Endothelial cell of umbilical vein (primary cell): Measurements from ENCODE around the gene MICA. TPM values are rescaled to one million over a fixed set of nuclear protein-coding genes. Genes with fewer than 3 reads are reported as not detected.

Experiments
- BruUV-seq: library from RNA; stranded (reverse); fragments of 400-500 nt; replicated peaks from 2 replicates; lab custom pipeline; 2021; lab: Mats Ljungman, UMichigan
- CTCF ChIA-PET: fragments of 300-600, 350-600 bp; sonication (Branson Sonifier 250); formaldehyde crosslinking; loops from one replicate; lab custom pipeline; 2021; ENCODE audit warnings: antibody characterized with exemption, inconsistent platforms; lab: Charles Lee
- POLR2A ChIA-PET: fragments of 300-600, 350-600 bp; sonication (Branson Sonifier 250); formaldehyde crosslinking; loops from one replicate; lab custom pipeline; 2021; ENCODE audit warnings: antibody characterized with exemption, inconsistent platforms; lab: Charles Lee
- DNase-seq: peaks from one replicate; pipeline ENCODE4 v3.0.0-alpha.2; 2011; ENCODE audit warnings: low read depth, low spot score
- FAIRE-seq: peaks from 2 replicates; lab custom pipeline; 2011; peaks lifted over from hg19 to GRCh38; lab: Jason Lieb, UNC
- H2AFZ ChIP-seq: 2 replicates; pipeline ENCODE4 v1.6.0; 2012; ENCODE audit warnings: low read depth, low read length, control low read depth, inconsistent platforms
- H3K27ac ChIP-seq: 2 replicates; pipeline ENCODE4 v1.5.1; 2011; ENCODE audit warnings: low read depth, mild to moderate bottlenecking, control low read depth, low read length, moderate library complexity; ENCODE audit not compliant: insufficient read depth
- H3K27me3 ChIP-seq, 2 experiments: 2 replicates each; pipeline versions ENCODE4 v1.6.0 to v1.6.1; 2011; ENCODE audit warnings: low read length in 2 of 2, mixed read lengths in 1 of 2; ENCODE audit not compliant: control insufficient read depth in 2 of 2, insufficient read depth in 2 of 2
- H3K36me3 ChIP-seq, 2 experiments: 2 replicates in 1 of 2; 3 replicates in 1 of 2; pipeline ENCODE4 v1.5.1; 2011; ENCODE audit warnings: low read length in 2 of 2, mild to moderate bottlenecking in 1 of 2, moderate library complexity in 1 of 2; ENCODE audit not compliant: control insufficient read depth in 2 of 2, insufficient read depth in 2 of 2; ENCODE audit errors: extremely low read depth in 1 of 2
- H3K4me1 ChIP-seq: 3 replicates; pipeline ENCODE4 v1.5.1; 2011; ENCODE audit warnings: mild to moderate bottlenecking, low read length; ENCODE audit not compliant: control insufficient read depth, insufficient read depth; ENCODE audit errors: extremely low read depth
- H3K4me2 ChIP-seq: 2 replicates; pipeline ENCODE4 v1.6.1; 2011; ENCODE audit warnings: low read length, control low read depth, mixed read lengths; ENCODE audit not compliant: insufficient read depth
- H3K4me3 ChIP-seq, 3 experiments: fragments of 200-600 bp in 1 of 3; sonication (generic), shearing (Covaris generic) in 1 of 3; replicated peaks in 1 of 3; 2 replicates each; pipeline ENCODE4 v1.5.1; 2011 to 2016; ENCODE audit warnings: control low read depth in 3 of 3, low read length in 3 of 3, mild to moderate bottlenecking in 2 of 3, inconsistent platforms in 1 of 3, low read depth in 1 of 3, moderate library complexity in 1 of 3; ENCODE audit not compliant: insufficient read depth in 1 of 3
- H3K79me2 ChIP-seq: 2 replicates; pipeline ENCODE4 v1.6.0; 2012; ENCODE audit warnings: low read length, inconsistent platforms; ENCODE audit not compliant: control insufficient read depth, insufficient read depth
- H3K9ac ChIP-seq: replicated peaks from 2 replicates; pipeline ENCODE3; 2011; ENCODE audit warnings: low read length, control low read depth; ENCODE audit not compliant: insufficient read depth; ENCODE audit errors: extremely low read depth
- H3K9me1 ChIP-seq: replicated peaks from 3 replicates; pipeline ENCODE4 v1.6.0; 2011; ENCODE audit warnings: mild to moderate bottlenecking, low read length; ENCODE audit not compliant: control insufficient read depth, insufficient read depth; ENCODE audit errors: extremely low read depth
- H3K9me3 ChIP-seq: replicated peaks from 2 replicates; pipeline ENCODE4 v1.5.1; 2012; ENCODE audit warnings: low read length, inconsistent platforms; ENCODE audit not compliant: control insufficient read depth, insufficient read depth
- H4K20me1 ChIP-seq: replicated peaks from 2 replicates; pipeline ENCODE3; 2011; ENCODE audit warnings: mild to moderate bottlenecking, low read length; ENCODE audit not compliant: control insufficient read depth, insufficient read depth; ENCODE audit errors: extremely low read depth
- CTCF ChIP-seq, 2 donors: IDR thresholded peaks; 1 replicate in 1 of 2; 2 replicates in 1 of 2; pipeline ENCODE4 v1.5.1; 2011; ENCODE audit warnings: low read length in 2 of 2, mild to moderate bottlenecking in 2 of 2, moderate library complexity in 2 of 2, control low read depth in 1 of 2, inconsistent platforms in 1 of 2, low read depth in 1 of 2; ENCODE audit not compliant: insufficient read depth in 1 of 2; ENCODE audit errors: extremely low read depth in 1 of 2
- EZH2 ChIP-seq: IDR thresholded peaks from 2 replicates; pipeline ENCODE4 v1.6.1; 2012; ENCODE audit warnings: borderline replicate concordance, low read depth, mild to moderate bottlenecking, moderate library complexity, low read length, inconsistent platforms; ENCODE audit not compliant: severe bottlenecking
- FOS ChIP-seq: IDR thresholded peaks from 2 replicates; pipeline ENCODE4 v1.6.1; 2011; ENCODE audit warnings: mild to moderate bottlenecking, low read length, moderate library complexity, borderline replicate concordance; ENCODE audit not compliant: insufficient read depth
- GATA2 ChIP-seq: IDR thresholded peaks from 2 replicates; pipeline ENCODE4 v1.7.0; 2011; ENCODE audit warnings: low read depth, mild to moderate bottlenecking, moderate library complexity, mixed read lengths, low read length; ENCODE audit not compliant: insufficient read length, insufficient read depth
- JUN ChIP-seq: IDR thresholded peaks from 2 replicates; pipeline ENCODE4 v1.6.1; 2011; ENCODE audit warnings: borderline replicate concordance, low read depth; ENCODE audit not compliant: insufficient read length, insufficient read depth
- POLR2A ChIP-seq: IDR thresholded peaks from 2 replicates; pipeline ENCODE4 v1.6.1; 2012; ENCODE audit warnings: low read depth, mild to moderate bottlenecking, control low read depth, low read length
- POLR2AphosphoS5 ChIP-seq: IDR thresholded peaks from 2 replicates; pipeline ENCODE4 v1.6.1; 2012; ENCODE audit warnings: low read depth, mild to moderate bottlenecking, control low read depth, low read length, moderate library complexity; ENCODE audit not compliant: insufficient read depth
- dilution Hi-C: fragments of 300-500 bp; cut with MboI; formaldehyde crosslinking; loops from one replicate; pipeline ENCODE4 v1.15.0; 2019; ENCODE audit warnings: low sequenced_read_pairs; ENCODE audit not compliant: extremely low pct_ligation_motif_present
- intact Hi-C: fragments of 100-400 bp; cut with micrococcal nuclease; formaldehyde crosslinking; loops from one replicate; pipeline ENCODE4 v1.10.0; 2022
- polyA plus RNA-seq, 4 experiments: library from polyadenylated mRNA; depleted of rRNA in 3 of 4; stranded (reverse) in 3 of 4; unstranded in 1 of 4; fragments of >200 nt; gene quantifications; 2 replicates each; pipeline versions ENCODE4 v1.2.1 to v1.2.3, GENCODE V29; 2011 to 2012; ENCODE audit warnings: missing spikeins in 1 of 4
- total RNA-seq: library from RNA; stranded (reverse); gene quantifications from 2 replicates; pipeline ENCODE4 v1.2.3, GENCODE V29; 2021
- TF ChIP-seq, protein P1 (sequence below): IDR thresholded peaks from 2 replicates; pipeline ENCODE4 v1.6.1; 2011; ENCODE audit not compliant: insufficient read depth, insufficient read length

MICA gene
- total and polyA plus RNA-seq, 2 donors (not counting 3 experiments of a cell fraction or from before 2014, with no cell fraction given): 42.5 to 99.3 TPM

DNA sequence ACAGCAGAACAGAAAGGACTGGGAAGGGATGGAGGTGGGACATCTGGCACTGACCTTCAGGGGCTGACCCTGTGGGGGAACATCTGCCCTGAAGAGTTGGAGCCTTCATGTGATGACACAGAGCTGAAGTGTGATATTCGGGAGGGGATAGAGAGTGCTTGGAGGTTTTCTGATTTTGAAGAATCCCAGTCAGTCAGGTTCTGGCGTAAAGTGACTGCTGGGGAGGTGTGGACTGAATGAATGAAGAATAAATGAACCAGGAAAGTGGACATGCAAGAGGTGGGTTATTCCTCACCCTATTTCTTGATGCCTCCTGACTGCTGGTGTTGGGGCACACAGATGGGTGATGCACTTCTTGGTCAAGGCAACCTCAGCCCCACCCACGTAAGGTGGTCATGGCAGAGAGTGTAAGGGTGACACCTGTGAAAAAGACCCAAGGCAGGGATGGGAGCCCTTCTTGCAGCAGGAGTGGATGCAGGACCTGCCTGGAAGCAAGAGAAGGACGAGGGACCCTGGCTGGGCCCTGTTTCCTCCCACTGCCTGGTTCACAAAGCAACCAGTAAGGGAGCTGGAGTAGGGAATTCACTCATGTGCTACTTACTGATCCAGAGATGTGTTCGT lies 13.1 kb downstream of the MICA start:
- FAIRE-seq: no peak

DNA sequence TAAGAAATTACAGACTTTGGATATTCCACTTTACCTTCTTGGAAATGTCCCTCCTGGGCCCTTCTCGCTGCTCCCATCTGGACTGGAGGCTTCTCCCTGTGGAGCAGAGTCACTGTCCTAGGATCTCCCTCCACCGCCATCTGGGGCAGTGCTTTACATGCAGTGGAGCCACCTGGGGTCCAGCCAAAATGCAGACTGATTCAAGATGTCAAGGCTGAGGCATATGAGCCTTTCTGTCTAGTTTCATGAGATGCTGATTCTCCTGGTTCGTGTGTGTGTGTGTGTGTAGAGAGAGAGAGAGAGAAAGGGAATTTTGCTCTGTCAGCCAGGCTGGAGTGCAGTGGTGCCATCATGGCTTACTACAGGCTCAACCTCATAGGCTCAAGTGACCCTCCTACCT lies 14.9 kb downstream of the MICA start:
- Histone ChIP-seq H3K4me3 (no peak overlapping the region), H3K27me3 (peaks cover 1 to 12% of the 10 kb centered on the region in 2 experiments), H3K4me1 (peaks cover 5% of the 10 kb centered on the region), H3K9me1 (no peaks in the 10 kb centered on the region), H3K9ac (no peak overlapping the region), H3K4me2 (no peak overlapping the region), H3K79me2 (no peaks in the 10 kb centered on the region), H4K20me1 (no peaks in the 10 kb centered on the region), H3K9me3 (no peaks in the 10 kb centered on the region), H3K36me3 (peaks cover 10% of the 10 kb centered on the region in 2 experiments), H2AFZ (no peak overlapping the region), H3K27ac (no peak overlapping the region)
- dilution Hi-C loops: no loop called here
- TSS peak; percentile 8 for BruUV-seq
- CTCF ChIA-PET: no interaction called here
- DNase-seq (no peak), FAIRE-seq (peak; percentile 15)
- intact Hi-C loops: no loop called here
- POLR2A ChIA-PET: no interaction called here
- no peak for TF ChIP-seq CTCF (IDR thresholded peaks at IDR 0.05; ENCODE audit: extremely low read depth in 1 of 2, insufficient read depth in 1 of 2, low read depth in 1 of 2, low read length in 2 of 2)
- TF ChIP-seq EZH2: no peak
- TF ChIP-seq, protein P1, sequence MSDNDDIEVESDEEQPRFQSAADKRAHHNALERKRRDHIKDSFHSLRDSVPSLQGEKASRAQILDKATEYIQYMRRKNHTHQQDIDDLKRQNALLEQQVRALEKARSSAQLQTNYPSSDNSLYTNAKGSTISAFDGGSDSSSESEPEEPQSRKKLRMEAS: no peak
- TF ChIP-seq POLR2A: no peak
- no peak for TF ChIP-seq GATA2
- TF ChIP-seq JUN: no peak
- TF ChIP-seq FOS: no peak

More for the DNA sequence above, 13.1 kb downstream of the MICA start:
- DNase-seq: no peak
- no peak overlapping the region for H3K4me3 ChIP-seq
- peaks cover 8% of the 10 kb centered on the region for H3K79me2 ChIP-seq
- no peak for TF ChIP-seq EZH2
- no peak for TF ChIP-seq POLR2AphosphoS5
- no peaks in the 10 kb centered on the region for H4K20me1 ChIP-seq
- intact Hi-C loops: loop anchor here (2.0 kb wide), 1 partner anchor 16 kb away; no protein-coding TSS in a partner anchor
- H3K9me3 ChIP-seq: no peaks in the 10 kb centered on the region
- dilution Hi-C loops: no loop called here
- CTCF ChIA-PET: interaction anchor here (1.0 kb wide), 1 partner anchor 17 kb away, joined by 6 read pairs; no protein-coding TSS in a partner anchor
- no peak overlapping the region for H3K9ac ChIP-seq
- peaks cover 0 to 4% of the 10 kb centered on the region in 2 experiments for H3K27me3 ChIP-seq
- POLR2A ChIA-PET: no interaction called here
- peaks cover 25% of the 10 kb centered on the region in 2 experiments for H3K36me3 ChIP-seq
- H3K27ac ChIP-seq: no peak overlapping the region
- BruUV-seq: no TSS peak
- H3K4me1 ChIP-seq: peaks cover 5% of the 10 kb centered on the region
- no peak overlapping the region for H3K4me2 ChIP-seq
- no peaks in the 10 kb centered on the region for H3K9me1 ChIP-seq
- H2AFZ ChIP-seq: no peak overlapping the region
